HG03108 (cell line): ENCODE data around the gene VSIG2.

Source experiments
- ATAC-seq: cut with Tn5 transposase; IDR thresholded peaks from one replicate; pipeline ENCODE4 v1.9.1; 2021; ENCODE audit warnings: moderate library complexity; ENCODE audit not compliant: unreplicated experiment

The VSIG2 gene

GRCh38 chr11:124725719-124726105 lies 26.3 kb downstream of the VSIG2 start:
- peak; percentile 5 for ATAC-seq

GRCh38 chr11:124724979-124725718 lies 26.9 kb downstream of the VSIG2 start:
- peak; percentile 96 for ATAC-seq

- no peak for ATAC-seq
Observed at GRCh38 chr11:124722176-124722575, 29.9 kb downstream of the VSIG2 start.

- ATAC-seq: no peak
Observed at GRCh38 chr11:124719534-124719933, 32.5 kb downstream of the VSIG2 start.

GRCh38 chr11:124718801-124719200 lies 33.3 kb downstream of the VSIG2 start:
- ATAC-seq: no peak

- no peak for ATAC-seq
Observed at GRCh38 chr11:124717786-124718651, 34.0 kb downstream of the VSIG2 start.

- ATAC-seq: peak; percentile 58
Observed at GRCh38 chr11:124717421-124717785, 34.7 kb downstream of the VSIG2 start.

- ATAC-seq: no peak
Observed at GRCh38 chr11:124716591-124716990, 35.5 kb downstream of the VSIG2 start.

- no peak for ATAC-seq
Observed at GRCh38 chr11:124712392-124712791, 39.7 kb downstream of the VSIG2 start.

- no peak for ATAC-seq
Observed at GRCh38 chr11:124707829-124708228, 44.2 kb downstream of the VSIG2 start.

GRCh38 chr11:124700028-124700427 lies 52.0 kb downstream of the VSIG2 start:
- no peak for ATAC-seq

GRCh38 chr11:124699547-124699946 lies 52.5 kb downstream of the VSIG2 start:
- ATAC-seq: no peak
